ENCODE results near the gene MXD4. TPM values are rescaled to one million over a fixed set of nuclear protein-coding genes. Genes with fewer than 3 reads are reported as not detected.

The MXD4 gene
- total and polyA plus RNA-seq, 9 of the 15 experiments (the other 6 are each of a cell fraction or from before 2014, with no cell fraction given): 0.06 to 13.5 (median 5.9) TPM

GRCh38 chr4:2261110-2261852, 628 bp downstream of the MXD4 start (continued):
- TF ChIP-seq GTF3C2 (IDR thresholded peaks at IDR 0.05; ENCODE audit: borderline replicate concordance, extremely low read depth, insufficient read length) (peak; percentile 82), ATF2 (CRISPR knock-in tag; IDR thresholded peaks at IDR 0.05) (no peak), HDAC1 (IDR thresholded peaks at IDR 0.05) (peak in 1 of 2 experiments; percentile 79; a peak in 2 of 4 replicates), FOXP1 (CRISPR knock-in tag; IDR thresholded peaks at IDR 0.05) (no peak), THAP12 (CRISPR knock-in tag; IDR thresholded peaks at IDR 0.05) (no peak), ATF1 (CRISPR knock-in tag; IDR thresholded peaks at IDR 0.05) (no peak), ATF1 (tag; IDR thresholded peaks at IDR 0.05) (0 out of 2 replicates have a peak, but pooled peaks have one; percentile 12), EWSR1 (IDR thresholded peaks at IDR 0.05; ENCODE audit: borderline replicate concordance, low read depth, partially characterized antibody) (no peak), RBM25 (IDR thresholded peaks at IDR 0.05; ENCODE audit: low read depth, low read length, severe bottlenecking) (peak; percentile 90), ZNF12 (CRISPR knock-in tag; IDR thresholded peaks at IDR 0.05) (no peak), DACH1 (IDR thresholded peaks at IDR 0.05; ENCODE audit: partially characterized antibody) (no peak), ZBTB43 (CRISPR knock-in tag; IDR thresholded peaks at IDR 0.05) (no peak), ETS1 (conservative IDR thresholded peaks at IDR 0.05; ENCODE audit: control insufficient read depth, low read depth, low read length) (peak; percentile 66; the same call in 1 of the 2 replicates), CREB3L1 (IDR thresholded peaks at IDR 0.05; ENCODE audit: borderline replicate concordance, low read depth) (peak; percentile 96)

Measured in K562 (cell line).